Measurements from ENCODE around the gene ABCA7.

ABCA7 gene

DNA sequence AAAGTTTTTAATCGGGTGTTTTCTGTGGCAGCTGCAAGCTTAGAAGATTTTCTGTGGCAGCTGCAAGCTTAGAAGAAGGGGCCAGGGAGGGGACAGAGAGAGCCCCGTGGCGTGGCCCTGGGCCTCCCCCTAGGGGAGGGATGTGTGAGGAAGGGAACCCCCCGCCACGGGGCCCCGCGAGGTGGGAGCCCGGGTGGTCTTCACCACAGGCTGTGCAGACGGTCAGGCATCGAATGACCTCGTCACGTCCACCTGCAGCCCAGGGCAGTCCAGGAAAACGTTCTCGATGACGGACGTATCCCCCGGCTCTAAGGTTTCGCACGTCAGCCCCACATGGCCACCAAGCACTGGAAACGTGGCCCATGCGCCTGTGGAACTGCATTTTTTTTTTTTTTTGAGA is 46.7 kb downstream of the ABCA7 start:
- no peak for DNase-seq (ENCODE audit: low read depth, low spot score)

DNA sequence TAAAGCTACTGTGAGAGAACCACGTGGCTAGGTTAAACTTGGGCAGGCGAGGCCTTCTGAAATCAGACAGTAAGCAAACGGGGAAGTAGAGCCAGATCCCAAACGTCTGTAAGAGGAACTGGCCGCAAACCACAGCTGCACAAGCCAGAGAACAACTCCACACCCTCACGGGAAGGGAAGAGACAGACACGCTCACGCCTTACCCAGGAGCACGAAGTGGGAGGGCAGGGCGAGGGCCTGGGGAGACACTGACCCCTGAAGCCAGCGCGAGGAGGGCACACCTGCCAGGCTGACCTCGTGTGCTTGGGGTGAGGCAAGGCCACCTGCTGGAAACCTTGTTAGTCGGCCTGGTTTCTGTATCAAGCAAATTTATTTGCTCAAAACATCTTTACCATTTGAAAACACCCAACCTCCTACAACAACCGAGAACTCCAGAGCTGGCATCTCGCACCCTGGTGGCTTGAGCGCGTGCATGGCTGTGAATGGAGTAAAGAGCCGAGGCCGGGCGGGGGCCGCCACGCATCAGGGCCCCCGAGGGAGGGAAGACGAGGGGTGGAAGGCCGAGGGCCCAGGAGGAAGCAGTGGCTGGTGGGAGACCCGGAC is 48.0 kb downstream of the ABCA7 start:
- no peak for DNase-seq (ENCODE audit: low read depth, low spot score)

DNA sequence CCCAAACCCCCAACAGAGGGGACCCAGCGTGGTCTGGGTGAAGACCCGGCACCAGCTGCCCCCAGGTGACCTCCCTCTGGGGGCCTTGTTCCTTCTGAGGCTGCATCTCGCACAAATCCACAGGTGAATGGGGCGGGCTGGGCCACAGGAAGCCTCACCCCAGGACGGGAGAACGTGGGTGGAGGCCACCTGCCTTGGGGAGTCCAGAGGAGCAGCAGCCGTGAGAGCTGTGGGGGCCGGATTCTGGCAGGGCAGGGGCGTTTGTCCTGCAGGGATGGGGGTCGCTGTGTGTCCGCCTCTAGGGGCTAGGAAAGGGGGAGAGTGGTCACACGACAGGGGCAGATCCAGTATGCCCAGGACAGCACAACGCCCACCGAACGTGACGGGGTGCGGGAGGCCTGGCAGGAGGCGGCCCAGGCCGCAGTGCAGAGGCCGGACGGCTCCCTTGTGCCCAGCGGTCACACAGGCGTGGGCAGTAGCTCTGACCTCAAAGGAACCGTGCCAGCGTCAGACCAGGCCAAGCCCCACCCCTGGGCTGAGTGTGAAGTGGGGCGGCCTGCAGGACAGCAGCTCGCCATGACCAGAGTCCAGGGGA is 48.6 kb downstream of the ABCA7 start:
- DNase-seq (ENCODE audit: low read depth, low spot score), result no peak

DNA sequence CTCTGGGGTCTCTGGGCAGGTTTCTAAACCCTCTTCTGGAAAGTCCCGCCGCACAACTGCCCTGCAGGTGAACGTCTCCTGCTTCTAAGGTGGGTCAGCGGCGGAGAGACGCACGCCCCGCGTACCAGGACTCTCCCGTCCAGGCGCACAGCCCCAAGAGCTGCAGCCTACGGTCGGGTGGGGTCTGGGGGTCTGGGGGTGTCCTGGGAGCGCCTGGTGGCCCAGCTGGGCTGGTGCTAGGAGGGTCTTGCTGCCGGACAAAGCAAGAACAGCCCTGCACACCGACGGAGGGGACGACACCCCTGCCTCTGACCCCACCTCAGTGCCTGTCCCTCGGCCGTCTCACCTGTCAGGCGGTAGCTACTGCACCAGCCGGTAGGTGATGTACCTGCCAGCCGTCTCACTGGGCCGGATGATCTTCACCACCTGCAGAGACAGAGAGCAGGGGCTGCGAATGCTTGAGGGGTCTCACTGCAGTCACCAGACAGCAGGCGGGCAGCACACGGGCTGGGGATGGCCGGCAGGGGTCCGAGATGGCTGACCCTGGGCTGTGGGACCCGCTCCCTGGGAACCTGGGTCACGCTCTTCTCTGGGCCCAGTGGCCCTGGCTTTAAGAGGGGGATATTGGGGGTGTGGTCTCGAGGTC is 49.3 kb downstream of the ABCA7 start:
- no peak for DNase-seq (ENCODE audit: low read depth, low spot score)

DNA sequence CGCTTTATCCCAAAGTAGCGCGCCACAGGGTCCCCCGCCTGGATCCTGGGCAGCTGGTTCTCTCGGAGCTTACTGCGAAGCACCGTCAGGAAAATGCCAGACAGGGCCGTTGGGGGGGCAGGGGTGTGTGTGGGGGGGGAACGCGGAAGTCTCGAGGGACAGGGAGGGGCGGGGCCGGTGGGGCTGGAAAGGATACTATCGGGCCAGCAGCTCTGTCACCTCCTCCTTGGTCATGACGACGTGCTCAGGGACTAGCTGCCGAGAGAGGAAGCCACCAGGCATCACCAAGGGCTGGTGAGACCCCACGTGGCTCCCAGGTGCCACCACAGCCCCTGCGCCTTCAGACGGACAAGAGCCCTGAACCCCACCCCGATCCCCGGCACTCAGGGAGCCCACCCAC is 50.0 kb downstream of the ABCA7 start:
- DNase-seq (ENCODE audit: low read depth, low spot score), result no peak

DNA sequence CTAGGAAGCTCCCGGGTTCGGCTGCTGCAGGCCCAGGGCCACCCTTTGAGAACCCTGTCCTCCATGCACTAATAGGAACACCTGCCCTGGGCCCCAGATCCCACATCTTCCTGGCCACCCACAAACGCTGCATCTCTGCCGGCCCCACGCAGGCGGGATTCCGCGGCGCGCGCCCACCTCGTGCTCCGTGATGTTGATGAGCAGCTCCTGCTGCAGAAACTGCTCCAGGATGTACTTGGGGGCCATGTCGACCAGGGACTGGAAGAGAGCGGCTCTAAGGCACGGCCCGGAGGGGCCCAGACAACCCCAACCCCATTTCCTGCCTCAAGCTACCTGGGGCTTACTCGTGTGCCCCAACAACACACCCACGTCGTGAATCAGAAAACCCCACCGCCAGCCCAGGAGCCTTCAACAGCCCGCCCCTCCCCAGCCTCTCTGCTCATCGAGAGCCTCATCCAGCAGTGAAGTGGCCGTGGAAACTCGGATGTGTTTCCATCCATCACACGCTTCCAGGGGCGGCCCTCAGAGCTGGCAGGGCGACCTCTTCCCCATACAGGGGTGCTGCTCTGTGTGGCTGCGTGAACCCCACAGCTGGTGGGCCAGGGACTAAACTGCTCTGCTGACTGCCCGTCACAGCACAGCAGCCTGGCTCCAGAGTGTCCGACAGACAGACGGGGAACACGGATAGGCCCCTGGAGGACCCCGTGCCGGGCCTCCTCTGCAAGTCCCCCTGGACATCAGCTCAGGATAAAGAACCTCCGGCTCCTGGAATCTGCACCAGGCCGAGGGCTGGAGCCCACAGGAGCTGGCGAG is 51.0 kb downstream of the ABCA7 start:
- no peak for DNase-seq (ENCODE audit: low read depth, low spot score)

DNA sequence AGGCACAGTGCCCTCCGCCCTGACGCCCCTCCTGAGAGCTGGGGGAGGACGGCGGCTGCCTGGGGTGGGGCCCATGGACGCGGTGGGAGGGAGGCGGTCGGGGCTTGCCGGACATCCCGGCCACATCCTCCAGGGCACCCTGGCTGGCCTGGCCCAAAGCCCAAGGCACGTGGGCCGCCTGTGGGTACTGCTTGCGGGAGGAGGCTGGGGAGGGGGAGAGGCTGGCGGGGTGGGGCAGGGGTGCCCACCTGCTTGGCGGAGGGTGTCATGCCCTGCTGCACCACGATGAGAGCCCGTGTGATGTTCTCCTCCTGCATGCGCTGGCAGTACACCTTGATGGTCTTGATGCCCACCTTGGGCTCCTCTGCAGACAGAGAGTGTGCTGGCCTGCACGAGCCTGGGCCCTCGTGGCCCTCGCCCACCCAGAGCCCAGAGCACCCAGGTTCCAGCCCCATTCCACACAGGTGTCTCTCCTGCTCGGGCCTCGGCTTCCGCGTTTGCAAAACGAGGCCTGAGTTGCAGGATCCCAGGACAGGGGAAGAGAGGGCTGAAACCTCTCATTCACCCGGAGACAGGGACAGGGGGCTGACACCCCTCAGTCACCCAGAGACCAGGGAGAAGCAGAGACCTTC is 51.8 kb downstream of the ABCA7 start:
- DNase-seq (ENCODE audit: low read depth, low spot score), result no peak

DNA sequence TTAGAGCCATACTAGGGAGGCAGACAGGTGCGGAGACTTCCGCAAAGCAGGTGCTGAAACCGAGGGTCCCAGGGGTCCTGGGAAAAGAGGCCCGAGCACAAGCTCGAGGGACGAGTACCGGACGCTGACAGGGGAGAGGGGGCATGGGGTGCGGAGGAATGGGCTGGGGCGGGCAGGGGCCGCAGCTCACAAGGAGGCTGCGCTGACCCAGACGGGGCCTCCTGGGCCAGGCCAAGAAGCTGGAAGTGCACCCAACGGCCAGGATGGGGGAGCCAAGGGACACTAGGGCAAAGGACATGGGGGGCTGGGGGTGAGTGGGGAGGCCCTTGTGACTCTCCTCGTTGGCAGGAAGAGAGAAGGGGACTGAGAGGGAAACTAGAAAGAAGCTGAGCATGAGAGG is 53.4 kb downstream of the ABCA7 start:
- DNase-seq (ENCODE audit: low read depth, low spot score), result no peak

DNA sequence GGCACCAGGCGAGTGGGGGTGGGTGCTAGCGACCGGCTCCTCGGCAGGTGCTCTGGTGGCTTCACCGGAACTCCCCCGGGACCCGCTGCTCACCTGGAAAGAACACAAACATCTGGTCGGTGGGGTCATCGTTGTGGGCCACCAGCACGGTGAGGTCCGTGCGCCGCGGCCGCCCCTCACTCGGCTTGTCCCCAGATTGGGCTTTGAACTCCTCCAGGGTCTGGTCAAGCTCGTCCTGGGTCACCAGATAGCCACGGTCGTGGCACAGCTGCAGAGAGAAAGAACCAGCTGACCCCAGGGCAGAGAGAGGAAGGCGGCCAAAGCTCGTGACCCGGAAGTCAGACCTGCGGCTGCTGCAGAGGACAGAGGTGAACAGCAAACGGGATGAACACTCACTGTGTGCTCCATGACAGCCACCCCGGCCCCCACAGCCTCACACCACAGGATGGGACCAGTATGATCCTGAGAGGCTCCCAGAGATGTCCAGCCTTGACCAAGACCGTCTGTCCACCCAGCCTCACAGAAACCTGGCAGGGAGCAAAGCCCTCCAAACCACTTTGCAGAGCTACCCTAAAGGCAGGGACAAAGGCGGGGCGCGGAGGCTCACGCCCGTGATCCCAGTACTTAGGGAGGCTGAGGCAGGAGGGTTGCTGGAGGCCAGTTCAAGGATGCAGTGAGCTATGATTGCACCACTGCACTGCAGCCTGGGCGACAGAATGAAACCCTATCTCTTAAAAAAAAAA is 54.1 kb downstream of the ABCA7 start:
- no peak for DNase-seq (ENCODE audit: low read depth, low spot score)

DNA sequence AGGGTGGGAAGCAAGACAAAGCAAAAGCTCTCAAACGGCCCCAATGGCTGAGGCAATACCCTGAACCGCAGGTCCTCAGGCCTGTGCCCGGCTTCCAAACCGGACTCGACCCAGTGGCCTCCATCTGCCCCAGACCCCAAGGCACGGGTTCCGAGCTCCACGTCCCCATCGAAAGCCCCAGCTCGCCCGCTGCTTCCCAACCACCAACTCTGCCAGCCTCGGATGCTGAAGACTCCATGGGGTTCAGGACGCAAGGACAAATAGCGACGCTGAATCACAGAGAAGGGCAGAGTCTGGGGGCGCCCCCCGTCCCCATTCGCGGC is 54.7 kb downstream of the ABCA7 start:
- no peak for DNase-seq (ENCODE audit: low read depth, low spot score)

DNA sequence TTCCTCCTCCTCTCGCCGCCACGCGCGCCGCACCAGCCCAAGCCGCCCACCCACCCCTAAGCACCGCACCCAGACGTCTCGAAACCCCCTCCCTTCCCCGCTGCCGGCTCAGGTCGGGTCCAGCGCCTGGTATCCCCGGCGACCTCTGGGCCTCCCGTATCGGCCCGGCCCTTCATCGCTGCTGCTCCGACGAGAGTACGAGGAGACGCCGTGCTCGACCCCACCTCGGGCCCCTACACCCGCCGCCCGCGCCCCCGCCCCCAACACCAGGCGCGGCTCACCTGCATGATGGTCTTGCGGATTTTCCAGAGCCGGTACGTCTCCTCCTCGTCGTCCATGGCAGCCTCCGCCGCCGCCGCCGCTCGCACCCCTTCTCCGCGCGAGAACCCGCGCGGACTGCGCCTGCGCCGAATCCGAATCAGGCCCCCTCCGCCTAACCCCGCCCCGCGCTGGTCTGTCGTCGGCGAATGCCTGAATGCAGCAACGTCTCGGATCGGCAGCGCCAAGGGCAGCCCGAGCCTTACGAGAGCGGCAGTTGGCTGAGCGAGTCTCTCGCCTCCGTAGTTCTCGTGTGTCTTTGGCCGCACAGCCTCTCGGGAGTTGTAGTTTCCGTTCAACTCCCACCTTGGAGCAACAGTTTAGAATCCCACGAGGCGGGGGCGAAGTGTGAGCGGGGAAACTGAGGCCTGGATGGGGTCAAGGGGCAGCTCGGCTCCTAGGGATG is 55.2 kb downstream of the ABCA7 start, which contains the start of gene POLR2E:
POLR2E (minus strand) TSS at position 398 of the 724 bp plus-strand sequence; CDS start at position 338, 60 bp downstream.
- DNase-seq (ENCODE audit: low read depth, low spot score), result peak; percentile 100

DNA sequence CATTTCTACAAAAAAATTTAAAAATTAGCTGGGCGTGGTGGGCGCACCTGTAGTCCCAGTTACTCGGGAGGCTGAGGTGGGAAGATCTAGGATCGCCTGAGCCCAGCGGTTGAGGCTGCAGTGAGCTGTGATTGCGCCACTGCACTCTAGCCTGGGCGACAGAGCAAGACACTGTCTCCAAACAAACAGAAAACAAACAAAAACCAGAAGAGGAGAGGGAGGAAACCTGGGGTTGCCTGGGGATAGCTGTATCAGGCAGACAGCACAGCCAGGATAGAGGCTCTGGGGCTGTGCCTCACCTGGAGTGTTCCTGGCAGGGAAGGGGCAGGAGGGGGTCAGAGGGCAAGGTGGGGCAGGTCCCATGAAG is 57.9 kb downstream of the ABCA7 start:
- DNase-seq (ENCODE audit: low read depth, low spot score), result no peak

DNA sequence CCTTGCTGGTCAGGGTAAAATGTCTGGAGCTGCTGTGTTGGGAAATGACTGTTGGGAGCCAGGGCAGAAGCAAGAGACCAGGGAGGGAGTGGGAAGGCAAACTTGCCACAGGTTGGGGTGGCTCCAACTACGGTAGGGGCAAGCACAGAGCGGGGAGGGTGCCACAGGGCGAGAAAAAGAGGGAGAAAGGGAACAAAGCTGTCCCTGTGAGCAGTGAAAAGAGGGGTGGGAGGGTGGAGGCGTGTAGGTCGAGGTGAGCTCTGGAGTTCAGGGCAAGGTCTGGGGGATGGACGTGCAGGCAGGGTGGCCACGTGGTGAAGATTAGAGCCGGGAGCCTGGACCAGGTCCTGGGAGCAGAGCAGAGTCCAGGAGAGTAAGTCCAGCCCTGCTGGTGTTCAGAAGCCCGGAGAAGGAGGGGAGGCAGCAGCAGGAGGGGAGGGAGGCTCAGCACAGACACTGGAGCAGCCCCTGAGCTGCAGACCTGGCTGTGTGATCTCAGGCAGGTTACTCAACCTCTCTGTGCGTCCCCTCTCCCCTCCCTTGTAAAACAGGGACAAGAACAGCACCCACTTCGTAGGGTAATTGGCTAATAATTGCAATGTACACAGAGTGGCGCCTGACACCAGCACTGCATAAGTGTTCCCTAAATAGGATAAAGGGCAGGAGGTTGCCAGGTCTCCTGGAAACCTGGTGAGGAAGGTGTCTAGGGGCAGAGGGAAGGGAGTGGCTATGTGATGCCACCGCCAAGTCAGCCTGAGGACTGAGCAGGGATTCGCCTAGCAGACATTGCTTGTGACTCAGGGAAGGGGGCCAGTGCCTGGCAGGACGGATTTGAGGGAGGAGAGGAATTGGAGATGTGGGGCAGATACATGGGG is 58.5 kb downstream of the ABCA7 start:
- DNase-seq (ENCODE audit: low read depth, low spot score), result no peak

DNA sequence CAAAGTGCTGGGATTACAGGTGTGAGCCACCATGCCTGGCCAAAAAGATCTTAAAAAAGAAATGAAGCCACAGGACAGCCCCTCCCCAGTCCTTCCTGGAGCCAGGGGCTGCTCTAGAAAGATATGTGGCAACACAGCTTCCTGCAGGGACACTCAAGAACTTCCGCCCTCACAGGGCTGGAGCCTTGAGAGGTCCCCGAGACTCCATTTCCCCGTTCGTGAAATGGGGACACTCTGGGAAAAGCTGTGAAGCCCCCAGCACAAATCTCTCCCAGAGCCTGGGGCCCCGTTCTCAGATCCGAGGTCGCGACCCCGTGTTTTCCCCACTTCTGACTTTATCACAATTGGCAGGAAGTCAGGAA is 61.4 kb downstream of the ABCA7 start:
- no peak for DNase-seq (ENCODE audit: low read depth, low spot score)

DNA sequence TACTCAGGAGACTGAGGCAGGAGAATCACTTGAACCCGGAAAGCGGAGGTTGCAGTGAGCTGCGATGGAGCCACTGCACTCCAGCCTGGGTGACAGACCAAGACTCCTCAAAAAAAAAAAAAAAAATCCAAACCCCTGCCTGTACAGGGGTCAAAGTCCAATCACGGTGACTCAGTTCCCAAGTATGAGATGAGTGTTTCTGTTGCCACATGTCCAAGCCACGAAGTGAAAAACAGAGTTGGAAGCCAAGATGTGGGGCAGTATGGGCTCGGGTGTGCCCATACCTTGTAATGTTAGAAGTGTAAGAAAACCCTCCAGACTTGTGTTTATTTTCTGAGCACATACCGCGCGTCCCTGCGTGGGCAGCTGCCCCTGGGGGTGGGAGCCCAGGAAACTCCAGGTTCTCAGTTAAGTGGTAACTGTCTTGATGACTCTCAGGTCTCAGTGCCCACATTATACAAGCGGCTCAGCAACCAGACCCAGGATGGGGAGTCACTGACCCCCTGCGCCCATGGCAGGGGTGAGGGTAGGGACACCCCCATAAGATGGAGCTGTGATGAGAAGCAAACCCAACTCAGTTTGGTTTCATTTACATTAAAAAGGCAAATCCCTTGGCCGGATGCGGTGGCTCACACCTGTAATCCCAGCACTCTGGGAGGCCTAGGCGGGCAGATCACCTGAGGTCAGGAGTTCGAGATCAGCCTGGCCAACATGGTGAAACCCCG is 62.7 kb downstream of the ABCA7 start:
- peak; percentile 98 for DNase-seq (ENCODE audit: low read depth, low spot score)

DNA sequence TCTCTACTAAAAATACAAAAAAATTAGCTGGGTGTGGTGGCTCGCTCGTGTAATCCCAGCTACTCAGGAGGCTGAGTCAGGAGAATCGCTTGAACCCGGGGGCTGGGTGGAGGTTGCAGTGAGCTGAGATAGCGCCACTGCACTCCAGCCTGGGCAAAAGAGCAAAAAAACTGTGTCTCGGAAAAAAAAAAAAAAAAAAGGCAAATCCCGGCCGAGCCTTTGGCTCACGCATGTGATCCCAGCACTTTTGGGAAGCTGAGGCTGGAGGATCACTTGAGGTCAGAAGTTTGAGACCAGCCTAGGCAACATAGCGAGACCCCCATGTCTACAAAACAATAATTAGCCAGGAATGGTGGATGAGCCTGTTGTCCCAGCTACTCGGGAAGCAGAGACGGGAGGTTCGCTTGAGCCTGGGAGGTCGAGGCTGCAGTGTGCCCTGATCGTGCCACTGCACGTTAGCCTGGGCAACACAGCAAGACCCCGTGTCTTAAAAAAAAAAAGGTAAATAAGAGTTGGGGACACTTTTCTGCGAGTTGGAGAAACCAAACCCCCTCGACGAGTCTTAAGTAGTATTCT is 63.3 kb downstream of the ABCA7 start:
- DNase-seq (ENCODE audit: low read depth, low spot score), result no peak

DNA sequence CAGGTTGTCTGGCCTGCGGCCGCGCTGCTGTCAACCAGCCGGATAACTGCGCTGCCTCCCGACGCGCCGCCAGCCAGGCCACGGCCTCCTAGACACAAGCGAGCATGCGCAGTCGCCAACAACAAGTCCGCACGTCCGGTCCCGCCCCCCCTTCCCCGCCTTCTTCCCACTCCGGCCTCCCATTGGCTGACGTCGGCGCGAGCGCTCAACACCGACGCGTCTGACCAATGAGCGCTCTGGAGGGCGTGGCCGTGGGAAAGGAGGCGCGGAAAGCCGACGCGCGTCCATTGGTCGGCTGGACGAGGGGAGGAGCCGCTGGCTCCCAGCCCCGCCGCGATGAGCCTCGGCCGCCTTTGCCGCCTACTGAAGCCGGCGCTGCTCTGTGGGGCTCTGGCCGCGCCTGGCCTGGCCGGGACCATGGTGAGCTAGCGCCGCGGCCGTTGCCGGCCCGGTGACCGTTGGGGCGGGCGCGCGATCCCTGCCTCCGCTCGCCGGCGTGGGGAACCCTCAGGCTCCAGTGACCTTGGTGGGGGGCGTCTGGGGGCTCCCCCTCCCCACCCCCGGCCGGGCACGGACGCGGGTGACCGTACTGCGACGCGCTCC is 63.9 kb downstream of the ABCA7 start, which contains the start of gene GPX4:
GPX4 (plus strand) TSS at position 287 of the 603 bp plus-strand sequence; CDS start at position 337, 50 bp downstream.
- DNase-seq (ENCODE audit: low read depth, low spot score), result peak; percentile 100

DNA sequence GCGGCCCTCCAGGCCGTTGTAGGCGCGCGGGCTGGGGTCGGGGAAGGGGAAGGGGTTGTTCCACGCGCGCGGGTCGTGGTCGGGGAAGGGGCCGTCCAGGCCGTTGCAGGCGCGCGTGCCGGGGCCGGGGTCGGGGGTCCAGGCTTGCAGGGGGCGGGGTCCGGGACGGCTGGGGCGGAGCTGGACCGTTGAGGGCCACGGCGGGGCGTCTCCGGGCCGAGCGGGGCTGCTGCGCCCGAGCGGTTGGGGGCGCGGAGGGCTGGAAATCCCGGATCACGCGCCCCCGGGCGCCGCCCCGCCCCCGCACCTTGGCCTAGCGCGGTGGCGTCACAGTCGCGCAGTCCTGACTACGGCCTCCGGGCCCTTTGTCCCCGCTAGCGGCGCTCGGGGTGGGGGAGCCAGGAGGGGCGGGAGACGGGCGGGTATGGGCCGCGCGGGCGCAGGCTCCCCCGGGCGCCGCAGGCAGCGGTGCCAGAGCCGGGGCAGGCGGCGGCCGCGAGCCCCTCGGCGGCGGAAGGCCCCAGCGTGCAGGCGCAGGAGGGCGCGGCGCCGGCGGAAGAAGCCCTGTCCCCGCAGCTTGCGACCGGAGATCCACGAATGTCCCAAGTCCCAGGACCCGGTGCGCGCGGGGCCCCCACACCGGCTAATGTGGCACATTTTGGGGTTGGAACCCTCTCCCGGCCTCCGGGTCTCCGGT is 64.6 kb downstream of the ABCA7 start:
- peak; percentile 87 for DNase-seq (ENCODE audit: low read depth, low spot score)
